IPS-NIHi7 (cell line): Measurements from ENCODE around the gene TTC33.

ENCODE experiments used
- DNase-seq: peaks from one replicate; pipeline ENCODE4 v3.0.0; 2012; ENCODE audit warnings: mixed read lengths; ENCODE audit errors: extremely low spot score

The TTC33 gene

DNA sequence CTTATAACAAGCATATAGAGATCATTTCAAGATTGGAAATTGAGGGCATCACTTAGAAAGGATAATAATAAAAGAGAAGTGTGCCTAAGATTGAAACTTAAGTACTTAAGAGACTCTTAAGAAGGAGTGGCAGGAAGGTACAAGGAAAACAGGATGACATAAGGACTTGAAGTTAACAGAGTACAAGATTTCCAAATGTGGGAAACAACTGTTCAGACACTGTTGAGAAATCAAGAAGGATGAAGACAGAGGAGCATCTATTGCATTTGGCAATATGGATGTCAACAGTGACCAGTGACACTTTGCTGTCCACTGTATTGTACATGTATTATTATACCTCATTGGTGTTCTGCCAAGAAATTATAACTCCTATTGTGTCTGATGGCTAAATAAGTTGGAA lies 233.8 kb downstream of the TTC33 start:
- no peak for DNase-seq

- no peak for DNase-seq
Measured at GRCh38 chr5:40521108-40521785, 234.5 kb downstream of the TTC33 start.

- DNase-seq: no peak
Measured at GRCh38 chr5:40518485-40518917, 237.3 kb downstream of the TTC33 start.

GRCh38 chr5:40515476-40515875 lies 240.3 kb downstream of the TTC33 start:
- DNase-seq: no peak

DNA sequence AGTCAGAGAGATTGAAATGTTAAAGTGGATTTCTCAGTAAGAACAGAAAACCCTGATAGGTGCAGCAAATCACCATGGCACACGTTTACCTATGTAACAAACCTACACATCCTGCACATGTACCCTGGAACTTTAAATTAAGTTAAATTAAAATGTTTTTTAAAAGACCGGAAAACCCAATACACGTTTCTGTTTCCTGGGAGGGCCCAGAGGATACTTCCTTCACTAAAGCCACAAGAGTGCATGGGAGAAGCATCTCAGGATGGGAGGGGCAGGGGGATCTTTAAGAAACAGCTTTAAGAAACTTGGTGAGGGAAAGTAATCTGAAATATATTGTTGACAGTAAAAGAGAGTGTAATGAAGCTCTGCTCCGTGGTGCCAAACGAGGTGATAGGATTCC lies 240.8 kb downstream of the TTC33 start:
- no peak for DNase-seq

- no peak for DNase-seq
Measured at GRCh38 chr5:40511801-40512200, 244.0 kb downstream of the TTC33 start.

GRCh38 chr5:40507095-40507494 lies 248.7 kb downstream of the TTC33 start:
- no peak for DNase-seq

DNA sequence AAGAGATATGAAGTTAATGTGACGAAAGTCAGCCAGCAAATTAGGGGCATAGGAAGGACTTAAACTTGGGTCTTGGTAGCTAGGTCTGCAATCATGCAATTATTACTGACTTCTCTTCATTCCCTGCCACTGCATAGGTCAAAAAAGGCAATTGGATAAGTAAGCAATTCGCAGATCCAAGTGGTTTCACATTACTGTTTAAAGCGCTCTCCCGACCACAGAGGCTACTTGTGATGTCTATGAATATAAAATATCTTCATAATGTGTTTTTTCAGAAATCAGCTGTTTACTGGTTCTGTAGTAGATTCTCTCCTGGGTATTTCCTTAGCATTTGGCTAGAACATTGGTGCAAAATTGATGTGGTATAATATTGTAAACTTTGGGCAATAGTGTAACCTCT lies 250.7 kb downstream of the TTC33 start:
- no peak for DNase-seq

DNA sequence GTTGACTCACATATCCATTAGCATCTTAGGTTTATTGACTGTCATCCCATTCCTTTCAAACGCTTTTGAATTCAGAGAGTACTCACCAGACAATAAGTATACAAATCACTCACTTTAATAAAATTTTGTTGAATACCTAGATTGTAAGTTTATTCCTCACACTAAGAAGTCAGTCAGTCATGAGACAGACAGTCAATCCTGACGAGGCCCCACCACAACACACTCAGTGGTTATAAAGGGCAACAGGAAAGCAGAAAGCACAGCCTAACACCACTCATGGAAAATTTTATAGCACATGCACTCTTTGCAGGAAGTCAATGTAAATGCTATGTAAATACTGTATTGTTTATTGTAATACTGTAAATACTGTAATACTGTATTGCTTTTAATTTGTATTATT lies 252.3 kb downstream of the TTC33 start:
- no peak for DNase-seq

DNA sequence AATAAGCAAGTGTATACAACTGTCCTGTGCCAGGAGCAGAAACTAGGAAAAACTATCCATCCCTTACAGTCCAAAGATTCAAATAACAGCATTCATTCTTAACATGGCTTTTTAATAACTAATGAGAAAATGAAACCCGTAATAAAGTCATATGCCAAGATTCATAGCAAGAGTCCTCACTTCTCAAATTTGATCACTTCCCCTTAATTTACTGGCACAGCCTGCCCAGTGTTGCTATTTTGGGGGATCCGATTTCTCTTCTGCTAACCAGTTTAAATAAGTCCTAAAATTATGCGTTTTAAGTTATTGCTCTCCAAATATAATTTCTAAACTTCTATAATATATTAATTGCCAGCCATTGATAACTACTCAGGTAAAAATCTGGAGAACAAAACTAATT lies 253.0 kb downstream of the TTC33 start:
- no peak for DNase-seq

DNA sequence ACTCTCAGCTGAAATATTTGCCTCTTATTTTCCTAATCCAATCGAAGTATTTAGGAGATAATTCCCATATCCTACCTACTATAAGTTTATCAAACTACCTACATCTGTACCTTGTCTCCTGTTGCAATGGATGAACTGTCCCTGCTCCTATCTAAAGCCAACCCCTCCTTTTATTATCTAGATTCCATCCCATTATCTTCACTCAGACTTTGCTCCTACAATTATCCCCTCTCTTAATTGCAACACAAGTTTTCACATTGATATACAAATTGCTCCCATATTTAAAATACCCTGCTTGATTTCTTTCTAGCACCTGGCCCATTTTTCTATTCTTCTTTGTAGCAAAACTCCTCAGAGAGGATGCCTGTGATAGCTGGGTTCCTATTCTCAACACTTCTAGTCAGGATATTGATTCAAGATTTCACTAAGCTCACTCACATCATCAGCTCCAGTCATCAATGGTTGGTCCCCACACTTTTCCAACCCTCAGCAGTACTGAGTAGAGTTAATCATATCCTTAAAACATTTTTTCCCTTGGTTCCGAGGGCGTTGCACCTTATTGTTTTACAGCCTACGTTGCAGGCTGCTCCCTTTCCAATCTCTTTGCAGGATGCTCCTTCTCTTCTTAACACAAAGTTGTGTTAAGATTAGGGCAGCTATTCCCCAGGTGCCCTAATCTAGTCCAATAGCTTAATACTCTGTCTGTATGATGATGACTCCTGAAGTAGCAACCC lies 253.9 kb downstream of the TTC33 start:
- DNase-seq: no peak

DNA sequence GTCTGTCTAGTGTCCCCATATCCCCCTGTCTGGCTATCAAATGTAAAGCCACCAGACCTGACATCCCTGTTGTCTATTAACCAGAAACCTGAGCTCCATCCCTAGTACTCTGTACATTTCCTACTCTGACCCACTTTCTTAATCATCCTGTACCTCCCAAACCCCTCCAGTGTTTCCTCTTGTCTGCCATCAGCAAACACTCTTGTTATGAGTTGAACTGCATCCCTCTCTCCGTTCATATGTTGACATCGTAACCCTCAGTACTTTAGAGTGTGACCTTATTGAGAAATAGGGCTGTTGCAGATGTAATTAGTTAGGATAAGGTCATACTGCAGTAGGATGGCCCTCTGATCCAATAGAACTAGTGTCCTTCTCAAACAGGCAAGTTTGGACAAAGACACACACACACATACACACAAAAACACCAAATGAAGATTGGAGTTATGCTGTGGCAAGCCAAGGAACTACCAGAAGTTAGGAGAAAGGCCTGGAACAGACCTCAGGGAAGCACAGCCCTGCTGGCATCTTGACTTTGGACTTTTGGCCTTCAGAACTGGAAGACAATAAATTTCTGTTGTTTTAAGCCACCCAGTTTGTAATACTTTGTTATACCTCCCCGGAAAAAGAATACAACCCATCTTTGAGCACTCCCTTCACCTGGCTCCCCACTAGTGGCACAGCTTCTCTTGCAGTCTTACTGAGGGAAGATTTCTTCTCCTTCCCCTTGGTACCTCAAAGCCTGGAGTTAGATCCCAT lies 256.1 kb downstream of the TTC33 start:
- no peak for DNase-seq

- DNase-seq: no peak
Measured at GRCh38 chr5:40499007-40499406, 256.8 kb downstream of the TTC33 start.

DNA sequence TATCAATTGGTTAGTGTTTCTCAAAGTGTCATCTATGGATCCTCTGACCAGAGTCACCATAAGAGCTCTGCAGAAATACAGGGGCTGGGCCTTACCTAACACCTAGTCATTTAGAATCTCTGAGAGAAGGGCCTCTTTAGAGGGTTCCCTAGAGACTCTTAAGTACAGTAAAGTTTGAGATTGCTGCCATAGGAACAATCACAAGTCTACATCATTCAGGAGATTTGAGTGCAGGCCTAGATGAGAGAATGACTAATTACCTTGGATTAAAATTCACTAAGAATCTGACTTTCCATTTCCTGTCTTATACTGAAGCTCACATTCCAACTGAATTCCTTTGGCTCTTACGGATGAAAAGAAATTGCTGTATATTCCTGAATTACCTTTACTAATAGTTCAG lies 258.2 kb downstream of the TTC33 start:
- no peak for DNase-seq

DNA sequence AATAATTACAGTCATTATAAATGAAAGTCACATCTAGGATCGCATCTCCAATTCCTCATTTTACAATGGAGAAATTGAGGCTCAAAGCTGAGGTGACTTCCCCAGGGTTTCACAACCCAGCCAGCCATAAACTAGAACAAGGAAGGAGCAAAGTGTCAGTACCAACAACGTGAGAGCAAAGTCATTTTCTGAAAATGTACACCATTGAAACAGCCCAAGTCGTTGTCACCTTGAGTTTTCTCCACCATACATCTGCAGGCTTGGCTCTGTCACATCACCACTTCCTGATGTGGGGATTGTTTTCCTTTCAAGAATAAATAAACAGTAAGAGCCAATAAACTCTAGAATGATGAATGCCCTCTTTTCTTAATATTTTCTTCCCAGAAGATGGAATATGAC lies 260.5 kb downstream of the TTC33 start:
- DNase-seq: no peak

- DNase-seq: no peak
Measured at GRCh38 chr5:40494631-40495236, 261.0 kb downstream of the TTC33 start.

DNA sequence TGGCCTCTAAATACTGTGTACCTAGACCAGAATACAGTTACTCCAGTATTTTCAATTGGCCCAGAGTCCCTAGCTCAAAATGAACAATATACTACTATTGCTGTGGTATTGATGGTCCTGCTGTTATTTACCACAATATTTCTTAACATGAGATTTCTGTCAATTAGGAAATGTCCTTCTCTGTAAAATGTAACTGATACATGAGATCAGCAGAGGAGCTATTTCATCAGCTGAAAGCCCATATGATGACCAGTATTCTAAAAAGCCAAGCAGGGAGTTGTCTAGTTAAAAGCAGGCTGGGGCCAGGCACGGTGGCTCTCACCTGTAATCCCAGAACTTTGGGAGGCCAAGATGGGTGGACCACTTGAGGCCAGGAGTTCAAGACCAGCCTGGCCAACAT lies 263.7 kb downstream of the TTC33 start:
- DNase-seq: no peak

- no peak for DNase-seq
Measured at GRCh38 chr5:40491644-40492043, 264.1 kb downstream of the TTC33 start.

- DNase-seq: no peak
Measured at GRCh38 chr5:40490464-40491111, 265.2 kb downstream of the TTC33 start.

DNA sequence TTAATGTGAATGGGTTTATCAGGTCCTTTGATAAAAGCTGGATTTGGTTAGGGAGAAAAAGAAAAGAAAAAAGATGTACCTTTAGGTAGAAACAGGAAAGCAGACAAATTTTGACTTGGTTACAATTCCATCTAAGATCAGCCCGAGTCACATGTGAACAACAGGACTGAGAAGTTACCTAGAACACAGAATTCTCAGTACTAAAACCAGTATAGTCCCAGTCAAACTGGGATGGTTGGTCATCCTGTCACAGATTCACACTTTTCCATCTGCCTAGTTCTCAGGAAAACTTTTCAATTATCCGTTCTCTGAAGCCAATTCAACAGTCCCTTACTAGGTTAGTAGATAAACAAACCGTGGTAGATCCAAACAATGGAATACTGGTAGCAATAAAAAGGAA lies 266.3 kb downstream of the TTC33 start:
- DNase-seq: no peak

GRCh38 chr5:40486437-40487275 lies 269.1 kb downstream of the TTC33 start:
- DNase-seq: no peak
